H9 (cell line): ENCODE results near the gene CHCHD6. TPM values are rescaled to one million over a fixed set of nuclear protein-coding genes. Genes with fewer than 3 reads are reported as not detected.

ENCODE experiments used
- DNase-seq: peaks from one replicate; pipeline ENCODE4 v3.0.0-alpha.2; 2017
- H2AFZ ChIP-seq: one replicate; pipeline ENCODE4 v1.6.1; 2013; ENCODE audit warnings: mild to moderate bottlenecking, low read length, control low read depth, moderate library complexity
- H2AK5ac ChIP-seq: 2 replicates; pipeline ENCODE4 v1.6.1; 2013; ENCODE audit warnings: low read length, control low read depth, mixed read lengths; ENCODE audit not compliant: insufficient read length
- H2BK120ac ChIP-seq: one replicate; pipeline ENCODE4 v1.6.1; 2013; ENCODE audit warnings: low read depth, mild to moderate bottlenecking, low read length, control low read depth, inconsistent platforms; ENCODE audit not compliant: poor library complexity, severe bottlenecking
- H2BK12ac ChIP-seq: 2 replicates; pipeline ENCODE4 v1.6.1; 2013; ENCODE audit warnings: low read length, control low read depth, mixed read lengths, low read depth; ENCODE audit not compliant: insufficient read length
- H2BK15ac ChIP-seq: 2 replicates; pipeline ENCODE4 v1.6.1; 2013; ENCODE audit warnings: low read depth, low read length, control low read depth
- H2BK20ac ChIP-seq: one replicate; pipeline ENCODE4 v1.6.1; 2013; ENCODE audit warnings: low read depth, mild to moderate bottlenecking, low read length, control low read depth, inconsistent platforms; ENCODE audit not compliant: poor library complexity, severe bottlenecking
- H2BK5ac ChIP-seq: 2 replicates; pipeline ENCODE4 v1.6.1; 2013; ENCODE audit warnings: low read length, control low read depth, mixed read lengths; ENCODE audit not compliant: insufficient read length
- H3K14ac ChIP-seq: 2 replicates; pipeline ENCODE4 v1.6.1; 2013; ENCODE audit warnings: low read length, control low read depth; ENCODE audit not compliant: insufficient read depth
- H3K18ac ChIP-seq: 2 replicates; pipeline ENCODE4 v1.6.1; 2013; ENCODE audit warnings: low read depth, mild to moderate bottlenecking, mixed read lengths, low read length, control low read depth; ENCODE audit not compliant: insufficient read length
- H3K23ac ChIP-seq: 2 replicates; pipeline ENCODE4 v1.6.1; 2013; ENCODE audit warnings: low read length, control low read depth, mixed read lengths, low read depth; ENCODE audit not compliant: insufficient read length
- H3K23me2 ChIP-seq: 2 replicates; pipeline ENCODE4 v1.6.1; 2013; ENCODE audit warnings: low read depth, mild to moderate bottlenecking, mixed read lengths, low read length, control low read depth; ENCODE audit not compliant: insufficient read length, poor library complexity, severe bottlenecking
- H3K27ac ChIP-seq: 2 replicates; pipeline ENCODE4 v1.5.1; 2013; ENCODE audit warnings: low read length, control low read depth, mixed read lengths, low read depth; ENCODE audit not compliant: insufficient read length
- H3K27me3 ChIP-seq: 2 replicates; pipeline ENCODE4 v1.6.1; 2013; ENCODE audit warnings: low read length, control low read depth, inconsistent platforms; ENCODE audit not compliant: insufficient read depth
- H3K4ac ChIP-seq: 2 replicates; pipeline ENCODE4 v1.6.1; 2013; ENCODE audit warnings: low read depth, mild to moderate bottlenecking, control low read depth, inconsistent platforms, low read length, moderate library complexity
- H3K4me1 ChIP-seq: 2 replicates; pipeline ENCODE4 v1.6.1; 2013; ENCODE audit warnings: low read length, control low read depth, inconsistent platforms; ENCODE audit not compliant: insufficient read depth
- H3K4me2 ChIP-seq: 2 replicates; pipeline ENCODE4 v1.6.1; 2013; ENCODE audit warnings: low read length, control low read depth, mixed read lengths; ENCODE audit not compliant: insufficient read length, insufficient read depth
- H3K56ac ChIP-seq: 2 replicates; pipeline ENCODE4 v1.6.1; 2013; ENCODE audit warnings: low read depth, mild to moderate bottlenecking, mixed read lengths, low read length, control low read depth; ENCODE audit not compliant: insufficient read length
- H3K79me1 ChIP-seq: 2 replicates; pipeline ENCODE4 v1.6.1; 2013; ENCODE audit warnings: low read depth, mild to moderate bottlenecking, moderate library complexity, low read length, control low read depth, inconsistent platforms; ENCODE audit not compliant: insufficient read depth, poor library complexity, severe bottlenecking
- H3K79me2 ChIP-seq: 2 replicates; pipeline ENCODE4 v1.6.1; 2013; ENCODE audit warnings: low read length, control low read depth, inconsistent platforms; ENCODE audit not compliant: insufficient read depth
- H3K9ac ChIP-seq: 2 replicates; pipeline ENCODE4 v1.6.1; 2013; ENCODE audit warnings: low read length, control low read depth, mixed read lengths; ENCODE audit not compliant: insufficient read length; ENCODE audit errors: extremely low read depth
- H3K9me3 ChIP-seq: one replicate; pipeline ENCODE4 v1.6.1; 2013; ENCODE audit warnings: low read depth, low read length, inconsistent platforms; ENCODE audit not compliant: control insufficient read depth
- H3T11ph ChIP-seq: one replicate; pipeline ENCODE4 v1.6.1; 2013; ENCODE audit warnings: mild to moderate bottlenecking, low read length, control low read depth, inconsistent platforms
- H4K20me1 ChIP-seq: one replicate; pipeline ENCODE4 v1.6.1; 2013; ENCODE audit not compliant: control insufficient read depth, insufficient read length, insufficient read depth
- H4K5ac ChIP-seq: 2 replicates; pipeline ENCODE4 v1.6.1; 2013; ENCODE audit warnings: low read depth, mild to moderate bottlenecking, mixed read lengths, low read length, control low read depth; ENCODE audit not compliant: insufficient read length
- H4K8ac ChIP-seq: replicated peaks from 2 replicates; pipeline ENCODE4 v1.6.1; 2013; ENCODE audit warnings: low read length, control low read depth, mixed read lengths, low read depth; ENCODE audit not compliant: insufficient read length
- H4K91ac ChIP-seq: 2 replicates; pipeline ENCODE4 v1.6.1; 2013; ENCODE audit warnings: low read depth, mild to moderate bottlenecking, moderate library complexity, mixed read lengths, low read length, control low read depth; ENCODE audit not compliant: insufficient read length
- H3K27ac Mint-ChIP-seq, 3 experiments: 2 replicates in 2 of 3; 3 replicates in 1 of 3; pipeline ENCODE4 v1.8.0; 2020 to 2021; ENCODE audit warnings: mixed read lengths in 3 of 3, mild to moderate bottlenecking in 1 of 3, moderate library complexity in 1 of 3
- H3K27me3 Mint-ChIP-seq: 2 replicates; pipeline ENCODE4 v1.8.0; 2021; ENCODE audit warnings: low read depth, mild to moderate bottlenecking, moderate library complexity, mixed read lengths
- H3K36me3 Mint-ChIP-seq, 3 experiments: 2 replicates in 2 of 3; 3 replicates in 1 of 3; pipeline ENCODE4 v1.8.0; 2020 to 2021; ENCODE audit warnings: low read depth in 3 of 3, mixed read lengths in 3 of 3; ENCODE audit not compliant: insufficient read depth in 1 of 3
- H3K4me1 Mint-ChIP-seq, 2 experiments: 2 replicates each; pipeline ENCODE4 v1.8.0; 2020; ENCODE audit warnings: mixed read lengths in 2 of 2
- H3K4me3 Mint-ChIP-seq, 2 experiments: 2 replicates in 1 of 2; 3 replicates in 1 of 2; pipeline ENCODE4 v1.8.0; 2020 to 2021; ENCODE audit warnings: mild to moderate bottlenecking in 2 of 2, mixed read lengths in 2 of 2, moderate library complexity in 1 of 2
- H3K9me3 Mint-ChIP-seq, 2 experiments: 2 replicates in 1 of 2; 3 replicates in 1 of 2; pipeline ENCODE4 v1.8.0; 2020; ENCODE audit warnings: mild to moderate bottlenecking in 2 of 2, mixed read lengths in 2 of 2, moderate library complexity in 1 of 2
- WGBS: extraction: QIAGEN DNeasy Blood & Tissue Kit; methylation state at CpG from one replicate; pipeline ENCODE4 v1.1.7; 2013; ENCODE audit warnings: missing lambda C conversion rate, low lambda C conversion rate, mixed read lengths; ENCODE audit not compliant: insufficient read length; ENCODE audit errors: extremely low coverage; 5-methylcytosine and 5-hydroxymethylcytosine counted together
- total RNA-seq: library from RNA; stranded (reverse); gene quantifications from 2 replicates; pipeline ENCODE4 v1.2.1, GENCODE V29; 2021
- TF ChIP-seq, protein P1 (sequence below): fragments of 200-600 bp; sonication (generic); conservative IDR thresholded peaks from 3 replicates; pipeline ENCODE4 v1.8.0; 2021; ENCODE audit warnings: antibody characterized with exemption, mild to moderate bottlenecking

The CHCHD6 gene
- total RNA-seq, 1 experiment from 2014 or later = 34.2 TPM

DNA sequence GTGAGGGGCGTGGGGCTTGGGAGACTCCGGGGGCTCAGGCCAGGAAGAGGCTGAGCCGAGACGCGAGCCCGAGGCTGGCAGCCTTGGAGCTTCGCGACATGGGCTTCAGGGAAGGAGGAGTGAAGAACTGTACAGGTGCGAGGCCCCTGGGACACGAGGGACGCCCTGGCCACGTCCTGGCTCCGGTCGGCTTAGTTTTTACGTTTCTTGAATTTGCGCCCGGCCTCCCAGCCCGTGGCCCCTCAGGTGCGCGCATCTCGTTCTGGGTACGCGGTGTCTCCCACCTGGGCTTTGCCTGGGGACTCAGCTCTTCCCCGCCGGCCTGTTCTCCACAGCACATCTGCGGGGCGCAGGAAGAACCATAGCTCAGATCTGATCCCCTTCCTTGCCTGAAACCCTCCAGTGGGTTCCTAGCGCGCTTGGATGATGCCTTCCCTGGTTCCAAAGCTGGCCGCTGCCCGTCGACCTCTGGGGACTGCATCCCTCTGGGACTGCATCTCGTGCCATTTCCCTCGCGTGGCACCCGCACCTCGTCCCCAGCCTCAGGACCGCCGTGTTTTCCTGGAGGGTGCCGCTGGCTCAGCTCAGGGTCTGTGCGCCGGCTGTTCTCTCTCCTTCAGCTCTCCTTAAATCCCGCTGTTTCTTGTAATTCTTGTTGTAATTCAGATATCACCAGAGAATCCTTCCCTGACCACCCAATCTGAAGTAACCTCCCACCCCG is 614 bp downstream of the CHCHD6 start:
- no peak overlapping the region for H3K27ac Mint-ChIP-seq
- peaks cover 0 to 4% of the 10 kb centered on the region in 2 experiments; a peak in 2 of 5 replicates for H3K9me3 Mint-ChIP-seq
- no peaks in the 10 kb centered on the region; the same call in 1 of the 2 replicates for H3K4me1 ChIP-seq
- H3K4ac ChIP-seq = no peak overlapping the region
- H3K56ac ChIP-seq = no peak overlapping the region
- H3K9ac ChIP-seq = no peak overlapping the region
- no CpG with 5 or more reads among the region's 44 CpGs for WGBS
- DNase-seq = no peak
- no peak overlapping the region for H4K91ac ChIP-seq
- no peaks in the 10 kb centered on the region for H3K79me1 ChIP-seq
- H2AK5ac ChIP-seq = no peak overlapping the region
- H4K5ac ChIP-seq = no peak overlapping the region
- no peak overlapping the region for H2BK5ac ChIP-seq
- H3K18ac ChIP-seq = no peak overlapping the region
- no peak overlapping the region for H3K27ac ChIP-seq
- H3K4me3 Mint-ChIP-seq = peak overlapping the region; percentile 92 to 94
- no peaks in the 10 kb centered on the region for H3K9me3 ChIP-seq
- no peak overlapping the region for H3K23ac ChIP-seq
- H2BK20ac ChIP-seq = no peak overlapping the region
- H3K4me1 Mint-ChIP-seq = peaks cover 17 to 22% of the 10 kb centered on the region in 2 experiments
- H4K20me1 ChIP-seq = no peaks in the 10 kb centered on the region
- H3K14ac ChIP-seq = no peak overlapping the region; the same call in 1 of the 2 replicates
- H2BK15ac ChIP-seq = no peak overlapping the region
- H3K27me3 Mint-ChIP-seq = peaks cover 34% of the 10 kb centered on the region
- no peaks in the 10 kb centered on the region; the same call in 1 of the 2 replicates for H3K79me2 ChIP-seq
- H2BK120ac ChIP-seq = no peak overlapping the region
- H2AFZ ChIP-seq = no peak overlapping the region
- H4K8ac ChIP-seq = no peak overlapping the region
- no peak overlapping the region for H2BK12ac ChIP-seq
- peak overlapping the region; percentile 47 for H3K4me2 ChIP-seq
- TF ChIP-seq, protein P1, sequence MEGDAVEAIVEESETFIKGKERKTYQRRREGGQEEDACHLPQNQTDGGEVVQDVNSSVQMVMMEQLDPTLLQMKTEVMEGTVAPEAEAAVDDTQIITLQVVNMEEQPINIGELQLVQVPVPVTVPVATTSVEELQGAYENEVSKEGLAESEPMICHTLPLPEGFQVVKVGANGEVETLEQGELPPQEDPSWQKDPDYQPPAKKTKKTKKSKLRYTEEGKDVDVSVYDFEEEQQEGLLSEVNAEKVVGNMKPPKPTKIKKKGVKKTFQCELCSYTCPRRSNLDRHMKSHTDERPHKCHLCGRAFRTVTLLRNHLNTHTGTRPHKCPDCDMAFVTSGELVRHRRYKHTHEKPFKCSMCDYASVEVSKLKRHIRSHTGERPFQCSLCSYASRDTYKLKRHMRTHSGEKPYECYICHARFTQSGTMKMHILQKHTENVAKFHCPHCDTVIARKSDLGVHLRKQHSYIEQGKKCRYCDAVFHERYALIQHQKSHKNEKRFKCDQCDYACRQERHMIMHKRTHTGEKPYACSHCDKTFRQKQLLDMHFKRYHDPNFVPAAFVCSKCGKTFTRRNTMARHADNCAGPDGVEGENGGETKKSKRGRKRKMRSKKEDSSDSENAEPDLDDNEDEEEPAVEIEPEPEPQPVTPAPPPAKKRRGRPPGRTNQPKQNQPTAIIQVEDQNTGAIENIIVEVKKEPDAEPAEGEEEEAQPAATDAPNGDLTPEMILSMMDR = no peak
- H3K36me3 Mint-ChIP-seq = peaks cover 5 to 8% (median 6%) of the 10 kb centered on the region in 3 experiments
- peaks cover 2% of the 10 kb centered on the region; the same call in 1 of the 2 replicates for H3K27me3 ChIP-seq
- H3T11ph ChIP-seq = no peak overlapping the region
- H3K23me2 ChIP-seq = peaks cover 12% of the 10 kb centered on the region
